ENCODE results near the gene LRP5. TPM values are rescaled to one million over a fixed set of nuclear protein-coding genes. Genes with fewer than 3 reads are reported as not detected.
"Not testable (repeated sequence)": the region's sequence is repeated elsewhere in the genome, so short reads cannot be mapped to it uniquely, and the experiment has no call there.

Gene LRP5
- total RNA-seq, 4 donors from 2014 or later = 27.3 to 60.1 (median 35.0) TPM

GRCh38 chr11:68298659-68299516, 13.5 kb upstream of the LRP5 start:
- no peak for DNase-seq (ENCODE audit: low spot score in 2 of 2)

GRCh38 chr11:68299517-68299879, 12.9 kb upstream of the LRP5 start:
- DNase-seq (ENCODE audit: low spot score in 2 of 2); H3K4me3 ChIP-seq; H3K36me3 ChIP-seq; H3K27me3 ChIP-seq; H3K9me3 ChIP-seq; H3K27ac ChIP-seq: not testable (repeated sequence)
- peaks cover 13% of the 10 kb centered on the region for H3K4me1 ChIP-seq
- WGBS = 92% methylated on average over 9 of the region's 9 CpGs

More at GRCh38 chr11:68298659-68299516, 13.5 kb upstream of the LRP5 start:
- H3K27me3 ChIP-seq = no peaks in the 10 kb centered on the region
- H3K9me3 ChIP-seq = no peaks in the 10 kb centered on the region
- H3K36me3 ChIP-seq = no peaks in the 10 kb centered on the region
- peaks cover 13% of the 10 kb centered on the region for H3K4me1 ChIP-seq
- TF ChIP-seq POLR2A (IDR thresholded peaks at IDR 0.05) (no peak), CTCF (IDR thresholded peaks at IDR 0.05) (no peak), POLR2AphosphoS5 (IDR thresholded peaks at IDR 0.05) (no peak), EP300 (IDR thresholded peaks at IDR 0.05) (no peak)
- WGBS = 79% methylated on average over 10 of the region's 15 CpGs
- no peak overlapping the region for H3K4me3 ChIP-seq
- H3K27ac ChIP-seq = no peak overlapping the region

GRCh38 chr11:68300076-68300830, 12.1 kb upstream of the LRP5 start:
- 91% methylated on average over 10 of the region's 12 CpGs for WGBS
- no peak overlapping the region for H3K4me3 ChIP-seq
- TF ChIP-seq CTCF (IDR thresholded peaks at IDR 0.05) (no peak), EP300 (IDR thresholded peaks at IDR 0.05) (no peak), POLR2A (IDR thresholded peaks at IDR 0.05) (no peak), POLR2AphosphoS5 (IDR thresholded peaks at IDR 0.05) (no peak)
- H3K36me3 ChIP-seq = no peaks in the 10 kb centered on the region
- no peak overlapping the region for H3K27ac ChIP-seq
- no peaks in the 10 kb centered on the region for H3K9me3 ChIP-seq
- DNase-seq (ENCODE audit: low spot score in 2 of 2) = no peak
- H3K27me3 ChIP-seq = no peaks in the 10 kb centered on the region
- H3K4me1 ChIP-seq = peaks cover 13% of the 10 kb centered on the region

- 72% methylated on average over 5 of the region's 5 CpGs for WGBS
These were observed 10.1 kb upstream of the LRP5 start for GRCh38 chr11:68302256-68302655.

GRCh38 chr11:68302670-68303069, 9.7 kb upstream of the LRP5 start:
- DNase-seq (ENCODE audit: low spot score in 2 of 2) = no peak
- H3K9me3 ChIP-seq = no peaks in the 10 kb centered on the region
- no peak overlapping the region for H3K4me3 ChIP-seq
- 69% methylated on average over 7 of the region's 7 CpGs for WGBS
- peaks cover 8% of the 10 kb centered on the region for H3K4me1 ChIP-seq
- no peak overlapping the region for H3K27ac ChIP-seq
- H3K36me3 ChIP-seq = no peaks in the 10 kb centered on the region
- TF ChIP-seq EP300 (IDR thresholded peaks at IDR 0.05) = no peak
- no peaks in the 10 kb centered on the region for H3K27me3 ChIP-seq

More at GRCh38 chr11:68302256-68302655, 10.1 kb upstream of the LRP5 start:
- H3K4me3 ChIP-seq = no peak overlapping the region
- H3K36me3 ChIP-seq = no peaks in the 10 kb centered on the region
- peaks cover 12% of the 10 kb centered on the region for H3K4me1 ChIP-seq
- no peaks in the 10 kb centered on the region for H3K9me3 ChIP-seq
- no peak for DNase-seq (ENCODE audit: low spot score in 2 of 2)
- no peak overlapping the region for H3K27ac ChIP-seq
- H3K27me3 ChIP-seq = no peaks in the 10 kb centered on the region
- TF ChIP-seq EP300 (IDR thresholded peaks at IDR 0.05) = no peak
- TF ChIP-seq CTCF (IDR thresholded peaks at IDR 0.05) = no peak
- no peak for TF ChIP-seq POLR2AphosphoS5 (IDR thresholded peaks at IDR 0.05)
- TF ChIP-seq POLR2A (IDR thresholded peaks at IDR 0.05) = no peak

GRCh38 chr11:68303083-68303482, 9.3 kb upstream of the LRP5 start:
- H3K36me3 ChIP-seq = no peaks in the 10 kb centered on the region
- H3K27me3 ChIP-seq = no peaks in the 10 kb centered on the region
- no peaks in the 10 kb centered on the region for H3K9me3 ChIP-seq
- H3K4me1 ChIP-seq = peaks cover 4% of the 10 kb centered on the region
- no peak overlapping the region for H3K27ac ChIP-seq
- whole genome bisulfite sequencing = 63% methylated on average over 2 of the region's 2 CpGs
- no peak overlapping the region for H3K4me3 ChIP-seq
- TF ChIP-seq CTCF (IDR thresholded peaks at IDR 0.05) = no peak
- no peak for TF ChIP-seq POLR2A (IDR thresholded peaks at IDR 0.05)
- no peak for TF ChIP-seq EP300 (IDR thresholded peaks at IDR 0.05)
- no peak for TF ChIP-seq POLR2AphosphoS5 (IDR thresholded peaks at IDR 0.05)
- DNase-seq (ENCODE audit: low spot score in 2 of 2) = no peak

Data from suprapubic skin (tissue), 4 donors.